SK-N-SH (cell line): ENCODE results near the gene TGM2.

Experiments used
- CTCF ChIP-seq: fragments of 200-600 bp; sonication (generic); IDR thresholded peaks from 2 replicates; pipeline ENCODE4 v1.6.1; 2017; ENCODE audit warnings: antibody characterized with exemption, mild to moderate bottlenecking, moderate library complexity
- GATA2 ChIP-seq: sonication (generic); formaldehyde crosslinking; IDR thresholded peaks from 2 replicates; pipeline ENCODE4 v1.5.0; 2020; ENCODE audit warnings: mild to moderate bottlenecking, missing genetic modification reagents
- USF1 ChIP-seq: IDR thresholded peaks from 2 replicates; pipeline ENCODE4 v1.4.0; 2012; ENCODE audit warnings: low read depth, borderline replicate concordance
- USF2 ChIP-seq: fragments of 150-350 bp; IDR thresholded peaks from 2 replicates; pipeline ENCODE4 v1.6.1; 2017; ENCODE audit warnings: antibody characterized with exemption, low read length, low read depth, borderline replicate concordance

- no peak for TF ChIP-seq USF2
- TF ChIP-seq GATA2 (CRISPR knock-in tag), result no peak
- TF ChIP-seq USF1, result no peak
- no peak for TF ChIP-seq CTCF
Observed at GRCh38 chr20:38116409-38117165, 48.5 kb downstream of the TGM2 start.
